Measurements from ENCODE around the gene SMPD4.
"Not testable (repeated sequence)": the region's sequence is repeated elsewhere in the genome, so short reads cannot be mapped to it uniquely, and the experiment has no call there.

DNA sequence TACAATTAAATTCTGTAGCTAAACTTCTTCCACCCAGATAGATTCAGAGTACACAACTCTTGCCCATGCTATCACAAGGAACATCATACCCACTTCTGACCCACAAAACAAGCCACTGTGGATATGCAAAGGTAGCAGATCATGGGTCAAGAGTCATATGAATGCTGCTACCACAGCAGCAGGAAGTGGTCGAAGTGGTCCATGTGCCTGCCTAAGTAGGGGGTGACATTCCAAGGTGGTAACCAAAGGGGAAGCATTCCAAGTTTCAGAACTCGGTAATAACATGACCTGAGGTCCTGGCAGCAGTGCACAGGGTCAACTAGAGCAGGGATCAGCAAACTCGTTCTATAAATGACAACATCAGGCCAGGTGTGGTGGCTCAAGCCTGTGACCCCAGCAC, 11.0 kb upstream of the SMPD4 start:
- TF ChIP-seq, protein P1, sequence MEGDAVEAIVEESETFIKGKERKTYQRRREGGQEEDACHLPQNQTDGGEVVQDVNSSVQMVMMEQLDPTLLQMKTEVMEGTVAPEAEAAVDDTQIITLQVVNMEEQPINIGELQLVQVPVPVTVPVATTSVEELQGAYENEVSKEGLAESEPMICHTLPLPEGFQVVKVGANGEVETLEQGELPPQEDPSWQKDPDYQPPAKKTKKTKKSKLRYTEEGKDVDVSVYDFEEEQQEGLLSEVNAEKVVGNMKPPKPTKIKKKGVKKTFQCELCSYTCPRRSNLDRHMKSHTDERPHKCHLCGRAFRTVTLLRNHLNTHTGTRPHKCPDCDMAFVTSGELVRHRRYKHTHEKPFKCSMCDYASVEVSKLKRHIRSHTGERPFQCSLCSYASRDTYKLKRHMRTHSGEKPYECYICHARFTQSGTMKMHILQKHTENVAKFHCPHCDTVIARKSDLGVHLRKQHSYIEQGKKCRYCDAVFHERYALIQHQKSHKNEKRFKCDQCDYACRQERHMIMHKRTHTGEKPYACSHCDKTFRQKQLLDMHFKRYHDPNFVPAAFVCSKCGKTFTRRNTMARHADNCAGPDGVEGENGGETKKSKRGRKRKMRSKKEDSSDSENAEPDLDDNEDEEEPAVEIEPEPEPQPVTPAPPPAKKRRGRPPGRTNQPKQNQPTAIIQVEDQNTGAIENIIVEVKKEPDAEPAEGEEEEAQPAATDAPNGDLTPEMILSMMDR (IDR thresholded peaks at IDR 0.05 in 8 of 11, conservative IDR thresholded peaks at IDR 0.05 in 3 of 11): not testable (repeated sequence)
- not testable (repeated sequence) for TF ChIP-seq POLR2A, POLR2AphosphoS5 (IDR thresholded peaks at IDR 0.05)

Data from spleen (tissue), 7 donors.